Fibroblast of skin of left quadriceps (primary cell): Measurements from ENCODE around the gene STT3A.

Source experiments
- DNase-seq, 2 experiments: peaks; one replicate each; pipeline ENCODE4 v3.0.0-alpha.2; 2013; ENCODE audit warnings: low read depth in 2 of 2

STT3A gene

DNA sequence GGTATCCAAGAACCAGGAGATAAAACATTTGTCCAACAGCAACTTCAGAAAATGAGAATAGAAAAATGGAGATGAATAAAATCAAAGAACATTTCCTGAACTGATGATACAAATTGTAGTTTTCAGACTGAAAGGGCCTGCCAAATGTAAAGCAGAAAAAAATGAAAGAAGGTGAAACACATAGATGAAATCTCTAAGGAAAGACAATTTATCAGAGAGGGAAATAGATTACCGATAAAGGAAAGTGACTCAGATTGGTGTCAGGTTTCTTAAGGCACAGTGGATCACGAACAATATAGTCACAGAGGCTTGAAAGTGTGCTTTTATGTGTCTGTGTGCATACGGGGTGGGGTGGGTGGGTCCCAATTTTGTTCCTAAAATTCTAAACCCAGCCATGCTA is 4.1 kb upstream of the STT3A start:
- no peak for DNase-seq

DNA sequence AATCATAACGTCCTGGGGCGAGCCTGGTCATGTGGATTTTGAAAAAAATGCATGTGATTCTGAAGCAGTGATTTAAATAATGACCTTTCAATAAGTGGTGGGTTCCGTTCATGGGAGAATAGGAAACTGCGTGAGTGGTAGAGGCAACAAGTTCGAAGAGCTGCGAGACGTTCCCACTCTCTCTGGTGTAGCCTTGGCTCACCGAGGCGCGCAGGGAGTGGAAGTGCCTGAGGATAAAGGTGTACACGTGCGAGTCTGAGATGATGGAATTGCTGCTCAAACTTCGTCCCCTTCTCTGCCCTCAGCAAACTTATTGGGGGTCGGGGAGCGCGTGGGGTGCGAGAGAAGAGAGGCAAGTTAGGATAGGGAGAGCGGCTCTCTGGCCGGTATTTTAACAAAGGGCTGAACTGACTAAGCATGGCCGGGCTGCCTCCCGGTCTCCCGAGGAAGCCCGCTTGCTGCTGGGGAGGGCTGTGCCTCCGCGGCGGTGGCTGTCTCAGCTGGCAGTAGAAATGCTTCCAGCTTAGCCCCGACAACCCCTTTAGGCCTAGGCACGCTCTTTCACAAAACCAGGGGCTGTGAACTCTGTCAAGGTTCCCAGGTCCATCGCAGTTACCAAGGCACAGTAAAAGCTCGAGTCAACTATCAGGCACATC is 875 bp upstream of the STT3A start:
- DNase-seq: no peak

DNA sequence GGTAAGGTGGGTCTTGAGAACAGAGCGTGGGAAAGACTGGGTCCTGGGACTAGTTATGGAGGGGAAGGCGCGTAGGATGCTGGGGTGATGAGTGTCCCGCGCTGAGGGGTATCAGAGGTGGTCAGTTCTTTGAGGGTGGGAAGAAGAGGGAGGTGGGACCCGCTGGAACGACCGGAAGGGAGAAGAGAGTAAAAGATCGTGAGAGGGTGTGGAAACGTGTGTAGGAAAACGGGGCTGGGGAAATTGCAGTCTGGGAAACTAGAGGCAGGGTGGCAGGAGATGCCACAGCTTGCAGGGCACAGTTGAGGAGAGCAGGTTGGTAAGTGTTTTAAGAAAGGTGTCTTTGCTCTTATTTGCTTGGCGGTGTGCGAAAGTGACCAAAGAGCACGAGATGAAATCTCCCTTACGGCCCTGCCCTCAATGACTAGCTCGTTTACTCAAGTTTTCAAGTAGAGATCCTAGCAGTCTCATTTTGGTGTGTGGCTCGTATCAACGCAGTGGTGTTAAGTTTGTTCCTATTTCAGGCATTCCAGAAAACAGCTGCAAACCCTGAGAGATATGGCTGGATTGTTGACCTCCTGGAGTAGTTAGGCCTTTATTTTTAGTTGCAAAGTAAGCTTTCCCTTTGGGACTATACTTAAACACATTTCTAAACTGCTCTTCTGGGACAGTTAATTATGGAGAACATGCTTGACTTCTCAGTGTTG is 615 bp downstream of the STT3A start:
- peak in 1 of 2 experiments; percentile 6 for DNase-seq

DNA sequence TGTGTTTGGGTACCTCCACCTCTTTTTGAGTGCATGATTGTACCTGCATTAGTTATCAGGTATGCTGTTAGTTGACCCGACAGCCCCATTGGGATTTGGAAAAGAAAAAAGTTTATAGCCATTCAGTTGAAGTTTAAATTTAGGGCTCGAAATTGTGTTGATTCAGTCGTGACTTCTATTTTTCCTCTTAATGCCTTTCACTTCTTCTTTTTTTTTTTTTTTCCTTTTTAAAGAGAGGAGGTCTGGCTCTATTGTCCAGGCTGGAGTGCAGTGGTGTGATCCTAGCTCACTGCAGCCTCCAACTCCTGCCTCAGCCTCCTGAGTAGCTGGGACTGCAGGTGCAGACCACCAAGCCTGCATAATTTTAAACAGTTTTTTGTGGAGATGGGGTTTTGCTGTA is 2.3 kb downstream of the STT3A start:
- DNase-seq: no peak

DNA sequence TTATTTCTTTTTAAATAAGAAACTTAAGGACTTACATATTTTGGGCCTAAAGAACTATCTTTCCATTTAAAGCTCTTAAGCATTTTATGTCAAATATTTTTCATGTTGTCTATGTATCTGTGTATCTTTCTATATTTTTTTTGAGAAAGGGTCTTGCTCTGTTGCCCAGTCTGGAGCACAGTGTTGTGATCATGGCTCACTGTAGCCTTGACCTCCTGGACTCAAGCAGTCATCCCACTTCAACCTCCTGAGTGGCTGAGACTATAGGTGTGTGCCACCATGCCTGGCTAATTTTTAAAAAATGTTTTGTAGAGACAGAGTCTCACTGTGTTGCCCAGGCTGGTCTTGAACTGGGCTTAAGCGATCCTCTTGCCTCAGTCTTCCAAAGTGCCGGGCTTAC is 8.0 kb downstream of the STT3A start:
- DNase-seq: no peak

DNA sequence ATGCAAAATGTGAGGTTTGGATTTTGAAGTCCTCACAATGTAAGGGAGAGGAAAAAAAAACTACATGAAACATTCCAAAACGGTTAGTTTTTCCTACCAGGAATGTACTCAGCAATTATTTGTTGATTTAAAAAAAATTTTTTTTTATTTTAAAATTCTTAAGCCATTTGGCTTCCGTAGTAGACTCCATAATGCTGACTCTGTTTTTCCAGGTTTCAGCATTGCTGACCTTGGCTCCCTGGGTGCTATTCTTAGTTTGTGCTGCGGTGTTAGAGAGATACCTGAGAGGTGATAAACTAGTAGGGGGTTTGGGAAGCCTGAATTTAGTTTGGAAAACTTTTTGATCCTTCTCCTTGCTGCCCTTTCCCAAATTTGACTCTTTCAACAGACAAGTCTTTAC is 10.6 kb downstream of the STT3A start:
- no peak for DNase-seq

DNA sequence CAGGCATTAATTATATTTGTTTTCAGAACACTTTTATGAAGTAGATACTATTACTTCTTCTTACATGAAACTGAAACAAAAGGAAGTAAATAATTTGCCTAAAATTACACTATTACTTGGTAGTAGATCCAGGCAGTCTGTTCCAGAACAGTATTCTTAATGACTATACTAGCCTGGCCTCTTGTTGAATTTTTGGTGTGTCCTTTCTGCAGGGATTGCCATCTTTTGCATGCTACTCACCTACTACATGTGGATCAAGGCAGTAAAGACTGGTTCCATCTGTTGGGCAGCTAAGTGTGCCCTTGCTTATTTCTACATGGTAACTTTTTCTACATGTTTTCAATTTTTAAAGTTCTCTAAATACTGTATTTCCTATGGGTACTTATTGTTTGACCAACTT is 12.8 kb downstream of the STT3A start:
- DNase-seq: no peak

DNA sequence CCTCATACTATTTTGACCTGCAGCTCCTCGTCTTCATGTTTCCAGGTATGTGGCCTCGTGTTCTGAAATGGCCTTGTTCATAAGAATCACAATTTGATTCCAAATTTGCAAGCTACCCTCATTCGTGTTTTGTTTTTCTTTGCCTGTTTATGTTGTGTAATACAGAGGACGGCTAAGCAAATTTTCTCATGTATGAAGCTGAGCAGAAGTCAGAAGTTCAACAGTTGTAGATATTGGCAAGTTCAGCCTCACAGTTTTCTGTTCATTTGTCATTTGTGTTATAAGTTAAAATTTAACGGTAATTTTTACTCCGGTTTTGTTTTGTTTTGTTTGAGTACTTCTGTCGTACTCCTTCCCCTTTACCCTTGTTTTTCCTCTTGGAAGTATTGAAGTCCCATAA is 16.9 kb downstream of the STT3A start:
- DNase-seq: no peak

DNA sequence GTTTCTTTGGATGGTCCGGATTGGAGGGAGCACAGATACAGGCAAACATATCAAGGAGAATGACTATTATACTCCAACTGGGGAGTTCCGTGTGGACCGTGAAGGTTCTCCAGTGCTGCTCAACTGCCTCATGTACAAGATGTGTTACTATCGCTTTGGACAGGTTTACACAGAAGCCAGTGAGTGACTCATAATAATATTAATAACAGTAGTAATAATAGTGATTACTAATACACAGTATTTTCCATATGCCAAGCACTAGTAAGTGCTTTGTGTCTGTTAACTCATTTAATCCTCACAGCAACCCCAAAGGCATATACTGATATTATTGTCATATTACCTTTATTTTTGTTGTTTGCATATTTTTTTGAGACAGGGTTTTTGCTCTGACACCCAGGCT is 25.7 kb downstream of the STT3A start:
- no peak for DNase-seq

DNA sequence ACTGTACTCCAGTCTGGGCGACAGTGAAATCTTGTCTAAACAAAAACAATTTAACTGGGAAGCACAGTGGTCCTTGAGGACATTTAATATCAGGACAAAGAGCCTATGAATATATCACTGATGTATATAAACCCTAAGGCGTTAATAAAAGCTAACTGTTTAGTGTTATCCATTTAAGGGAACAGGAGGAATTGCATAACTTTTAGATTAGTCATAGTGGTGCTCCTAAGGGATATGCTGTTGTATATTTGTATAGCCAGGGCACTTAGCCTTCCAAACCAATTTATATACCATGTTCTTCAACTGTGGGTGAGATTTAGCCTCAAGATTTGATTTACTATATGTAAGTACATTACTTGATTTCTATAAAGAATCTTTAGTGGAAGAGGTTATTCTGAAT is 29.3 kb downstream of the STT3A start:
- peak; percentile 28 to 29 for DNase-seq

DNA sequence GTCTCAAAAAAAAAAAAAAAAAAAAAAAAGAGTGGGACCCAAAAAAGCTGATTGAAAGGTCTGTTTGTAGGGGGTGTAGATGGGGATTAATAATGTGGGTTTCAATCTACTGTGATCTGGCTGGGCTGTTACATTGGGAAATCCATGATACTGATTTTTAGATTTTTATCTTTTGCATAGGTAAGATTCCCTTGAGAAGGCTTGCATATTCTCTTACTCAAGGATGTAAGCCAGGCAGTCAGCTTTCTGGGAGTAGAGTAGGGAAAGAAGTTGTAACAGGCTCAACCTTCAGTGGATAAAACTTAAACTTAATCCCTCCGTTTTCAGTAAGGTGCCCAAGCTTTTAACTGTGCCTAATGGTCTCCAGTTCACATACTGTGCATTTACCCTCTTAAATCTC is 30.4 kb downstream of the STT3A start:
- no peak for DNase-seq

DNA sequence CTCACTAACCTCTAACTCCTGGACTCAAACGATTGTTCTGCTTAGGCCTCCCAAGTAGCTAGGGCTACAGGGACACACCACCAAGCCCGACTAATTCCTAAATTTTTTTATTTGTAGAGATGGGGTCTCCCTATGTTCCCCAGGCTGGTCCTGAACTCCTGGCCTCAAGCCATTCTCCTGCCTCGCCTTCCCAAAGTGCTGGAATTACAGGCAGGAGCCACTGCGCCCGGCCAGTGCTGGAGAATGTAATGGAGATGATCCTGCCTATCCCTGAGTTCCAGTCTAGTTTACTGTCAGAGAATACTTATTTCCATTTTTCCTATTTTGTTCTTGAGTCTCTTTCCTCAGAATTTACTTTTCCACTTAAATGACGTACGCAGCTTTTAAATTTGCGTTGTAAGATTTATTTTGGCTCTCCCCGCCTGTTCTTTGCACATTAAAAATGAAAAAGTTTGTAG is 32.1 kb downstream of the STT3A start, which contains the start of gene CHEK1:
Gene CHEK1 (plus strand): TSS at position 408 of the 458 bp plus-strand sequence. CDS start 1,606 bp downstream, outside the sequence.
- DNase-seq: no peak

DNA sequence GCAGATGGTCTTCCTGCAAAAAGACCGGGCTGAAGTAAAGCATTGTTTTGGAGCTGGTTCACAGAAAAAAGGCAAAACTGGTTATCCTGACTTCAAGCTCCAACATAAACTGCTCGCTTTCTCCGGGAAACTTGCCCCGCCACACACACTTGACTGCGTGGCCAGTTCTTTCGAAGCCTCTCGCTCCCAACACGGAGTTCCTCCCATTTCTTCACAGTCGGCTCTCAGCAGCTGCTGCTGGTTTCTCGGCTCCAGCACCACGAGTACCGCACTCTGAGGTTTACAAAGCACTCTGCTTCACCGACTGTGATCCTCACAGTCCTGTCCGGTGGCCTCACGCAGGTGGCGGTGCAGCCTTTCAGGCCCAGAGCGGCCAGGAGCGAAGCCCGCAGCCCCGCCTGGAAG is 32.6 kb downstream of the STT3A start:
- peak in 1 of 2 experiments; percentile 30 for DNase-seq

DNA sequence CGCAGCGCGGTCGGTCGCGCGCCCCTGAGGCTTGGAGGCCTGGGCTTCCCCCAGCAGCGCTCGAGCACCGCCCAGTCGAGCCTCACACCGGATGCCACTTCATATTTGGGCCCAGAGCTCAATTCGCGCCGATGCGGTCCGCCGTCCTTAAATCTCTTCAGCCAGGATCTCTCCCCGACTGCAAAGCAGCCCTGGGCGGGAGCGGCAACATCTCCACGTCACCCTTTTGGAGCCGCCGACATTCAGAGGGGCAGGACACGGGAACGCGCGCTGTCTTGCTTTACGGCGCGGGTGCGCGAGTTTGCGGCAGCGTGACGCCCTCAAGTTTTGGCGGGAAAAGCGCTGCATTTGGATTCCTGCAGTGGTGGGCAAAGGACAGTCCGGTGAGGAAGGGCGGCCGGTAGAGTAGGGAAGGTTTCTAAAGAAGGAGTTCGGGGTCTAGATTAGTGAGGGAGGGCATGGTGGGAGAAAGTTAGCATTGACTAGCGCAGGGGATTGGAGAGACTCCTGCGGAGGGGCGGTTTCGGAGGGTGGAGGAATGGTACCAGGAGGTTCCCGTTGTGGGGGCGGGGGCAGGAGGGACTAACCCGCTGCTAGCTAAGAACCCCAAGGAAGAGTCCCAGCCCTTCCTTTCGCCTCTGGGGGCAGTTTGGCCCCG is 33.1 kb downstream of the STT3A start:
- DNase-seq: peak; percentile 84 to 87

DNA sequence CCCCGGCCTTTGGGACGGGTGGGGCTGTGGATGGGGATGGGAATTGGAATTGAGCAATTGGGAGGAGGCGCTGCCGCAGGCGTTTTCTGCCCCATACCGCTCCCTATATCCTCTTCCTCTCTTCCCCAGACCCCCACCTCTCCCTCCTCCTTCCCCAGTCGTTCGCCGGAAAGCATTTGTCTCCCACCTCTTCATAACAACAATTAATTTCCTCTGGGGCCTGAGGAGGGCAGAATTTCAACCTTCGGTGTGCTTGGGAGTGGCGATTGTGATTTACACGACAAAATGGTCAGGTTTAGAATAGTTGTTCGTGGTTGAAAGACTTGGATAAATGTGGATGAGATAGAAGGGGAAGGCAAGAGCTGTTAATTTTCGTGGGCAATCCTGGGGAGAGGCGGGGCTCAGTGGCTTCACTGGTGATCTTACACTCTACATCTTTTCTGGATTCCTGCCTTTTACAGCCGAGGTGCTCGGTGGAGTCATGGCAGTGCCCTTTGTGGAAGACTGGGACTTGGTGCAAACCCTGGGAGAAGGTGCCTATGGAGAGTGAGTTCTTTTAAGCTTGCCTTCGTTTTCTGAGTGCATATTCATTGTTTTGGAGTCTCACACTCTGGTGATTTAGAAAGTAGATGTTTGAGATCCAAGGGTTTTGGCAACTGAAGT is 33.8 kb downstream of the STT3A start:
- DNase-seq: peak; percentile 86

DNA sequence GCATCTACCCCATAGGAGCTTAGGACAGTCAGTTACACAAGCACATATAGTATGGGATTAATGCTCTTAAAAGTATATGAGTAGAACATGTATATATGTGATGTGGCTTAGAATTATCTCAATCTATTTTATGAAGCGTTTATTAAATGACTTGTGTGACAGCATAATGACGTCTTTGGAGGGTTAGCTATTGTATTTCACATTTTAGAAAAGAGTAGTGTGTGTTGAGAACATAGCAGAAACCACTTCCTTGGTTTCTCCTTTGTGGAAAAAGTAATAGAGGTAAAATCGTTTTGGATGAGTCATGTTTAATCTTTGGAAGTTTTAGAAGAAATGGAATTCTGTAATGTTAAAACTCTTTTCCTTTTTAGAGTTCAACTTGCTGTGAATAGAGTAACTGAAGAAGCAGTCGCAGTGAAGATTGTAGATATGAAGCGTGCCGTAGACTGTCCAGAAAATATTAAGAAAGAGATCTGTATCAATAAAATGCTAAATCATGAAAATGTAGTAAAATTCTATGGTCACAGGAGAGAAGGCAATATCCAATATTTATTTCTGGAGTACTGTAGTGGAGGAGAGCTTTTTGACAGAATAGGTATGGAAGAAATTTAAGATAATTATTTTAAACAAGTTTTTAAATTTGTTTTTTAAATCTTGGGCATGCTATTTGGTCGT is 34.7 kb downstream of the STT3A start:
- no peak for DNase-seq

DNA sequence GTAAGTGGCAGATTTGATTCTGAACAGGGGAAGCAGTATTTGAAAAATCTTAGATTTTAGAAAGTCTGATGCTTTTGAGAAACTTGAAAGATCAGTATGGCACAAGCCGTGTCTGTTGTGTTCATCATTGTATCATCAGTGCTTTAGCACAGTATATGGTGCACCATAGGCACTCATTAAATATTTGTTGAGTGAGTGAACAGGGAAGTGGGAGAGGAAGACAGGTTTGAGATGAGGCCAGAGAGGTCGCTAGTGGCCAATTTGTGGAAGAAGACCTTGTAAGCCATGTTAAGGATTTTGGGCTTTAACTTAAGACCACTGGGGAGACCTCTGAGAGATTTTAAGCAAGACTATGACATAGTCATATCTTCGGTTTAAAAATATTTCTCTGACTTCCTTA is 45.2 kb downstream of the STT3A start:
- no peak for DNase-seq

DNA sequence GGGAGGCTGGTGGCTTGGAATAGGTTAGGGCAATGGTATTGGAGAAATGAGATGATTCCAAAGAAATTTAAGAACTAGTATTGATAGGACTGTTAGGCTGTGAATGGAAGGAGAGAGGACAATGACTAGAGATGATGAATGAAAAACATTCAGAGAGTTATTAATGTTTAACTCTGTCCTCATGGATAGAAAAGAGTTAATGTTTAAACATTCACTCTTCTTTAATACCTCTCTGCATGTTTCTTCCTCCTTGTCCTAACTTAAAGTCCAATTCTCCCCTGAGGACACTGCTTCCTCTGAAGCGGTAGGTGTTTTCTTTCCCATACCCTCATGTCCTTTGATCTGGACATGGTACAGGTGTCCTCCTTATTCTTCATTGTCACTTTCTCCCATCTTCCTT is 45.7 kb downstream of the STT3A start:
- no peak for DNase-seq

DNA sequence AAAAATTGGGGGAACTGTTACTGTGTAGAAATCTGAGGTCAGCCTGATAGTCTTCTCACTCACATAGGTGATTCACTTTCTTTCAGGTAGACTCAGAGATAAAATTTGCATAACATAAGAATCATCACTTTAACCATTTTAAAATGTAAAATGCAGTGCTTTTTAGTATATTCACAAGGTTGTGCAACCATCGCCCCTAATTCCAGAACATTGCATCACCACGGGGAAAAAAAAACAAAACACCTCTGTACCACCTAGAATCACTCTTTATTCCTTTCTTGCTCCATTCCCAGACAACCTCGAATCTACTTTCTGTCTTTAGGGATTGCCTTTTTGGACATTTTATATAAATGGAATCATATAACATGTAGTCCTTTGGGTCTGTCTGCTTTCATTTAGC is 53.2 kb downstream of the STT3A start:
- no peak for DNase-seq

DNA sequence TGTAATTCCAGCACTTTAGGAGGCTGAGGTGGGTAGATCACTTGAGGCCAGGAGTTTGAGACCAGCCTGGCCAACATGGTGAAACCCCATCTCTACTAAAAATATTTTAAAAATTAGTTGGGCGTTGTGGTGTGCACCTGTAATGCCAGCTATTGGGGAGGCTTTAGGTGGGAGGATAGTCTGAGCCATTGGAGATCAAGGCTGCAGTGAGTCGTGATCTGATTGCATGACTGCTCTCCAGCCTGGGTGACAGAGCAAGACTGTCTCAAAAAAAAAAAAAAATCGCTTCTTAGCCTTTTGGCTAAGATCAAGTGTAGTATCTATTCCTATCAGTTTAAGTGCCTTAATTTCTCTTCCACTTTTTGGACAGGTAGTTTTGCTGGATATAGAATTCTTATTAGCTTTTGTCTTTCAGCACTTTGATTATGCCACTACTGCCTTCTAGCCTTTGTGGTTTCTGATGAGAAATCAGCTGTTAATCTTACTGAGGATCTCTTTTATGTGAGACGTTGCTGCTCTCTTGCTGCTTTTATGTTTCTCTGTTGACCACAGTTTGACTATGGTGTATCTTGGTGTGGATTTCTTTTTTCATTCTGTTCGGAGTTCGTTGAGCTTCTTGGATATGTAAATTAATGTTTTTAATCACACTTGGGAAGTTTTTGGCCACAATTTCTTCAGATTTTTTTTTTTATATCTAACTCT is 57.0 kb downstream of the STT3A start:
- DNase-seq: no peak

DNA sequence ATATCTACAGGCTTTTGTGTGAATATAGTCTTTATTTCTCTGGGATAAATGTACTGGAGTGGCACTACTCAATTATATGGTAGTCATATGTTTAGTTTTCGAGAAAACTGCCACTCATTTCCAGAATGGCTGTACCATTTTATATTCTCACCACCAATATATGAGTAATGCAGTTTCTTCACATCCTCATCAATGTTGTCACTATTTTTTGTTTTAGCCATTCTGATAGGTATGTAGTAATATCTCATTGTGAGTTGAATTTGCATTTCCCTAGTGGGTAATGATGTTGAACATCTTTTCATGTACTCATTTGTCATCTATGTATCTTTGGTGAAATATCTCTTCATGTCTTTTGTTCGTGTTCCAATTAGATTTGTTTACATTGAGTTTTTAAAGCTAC is 70.0 kb downstream of the STT3A start:
- DNase-seq: no peak
